GM10266 (cell line): Measurements from ENCODE around the gene VSIR.

Source experiments
- DNase-seq: peaks from one replicate; pipeline ENCODE4 v3.0.0; 2012; ENCODE audit errors: extremely low spot score
- CTCF ChIP-seq: IDR thresholded peaks from 2 replicates; pipeline ENCODE4 v1.5.1; 2012; ENCODE audit warnings: mild to moderate bottlenecking, low read depth; ENCODE audit not compliant: control insufficient read depth, insufficient read depth; ENCODE audit errors: missing control alignments

Gene VSIR

DNA sequence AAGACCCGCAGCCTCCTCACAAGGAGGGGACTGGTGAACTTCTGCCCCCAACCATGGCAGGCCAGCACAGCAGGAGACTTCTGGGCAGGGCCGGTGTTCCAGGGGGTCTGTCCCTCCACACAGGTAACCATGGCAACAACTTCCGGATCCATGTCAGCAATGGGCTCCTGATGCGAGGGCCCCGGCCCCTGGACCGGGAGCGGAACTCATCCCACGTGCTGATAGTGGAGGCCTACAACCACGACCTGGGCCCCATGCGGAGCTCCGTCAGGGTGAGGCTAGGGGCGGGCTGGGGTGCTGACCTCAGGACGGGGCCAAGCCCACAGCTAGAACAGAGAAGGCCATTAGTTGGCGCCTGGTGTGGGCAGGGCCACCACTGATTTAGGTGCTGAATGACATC lies 48.1 kb downstream of the VSIR start:
- TF ChIP-seq CTCF = no peak
- DNase-seq = no peak

DNA sequence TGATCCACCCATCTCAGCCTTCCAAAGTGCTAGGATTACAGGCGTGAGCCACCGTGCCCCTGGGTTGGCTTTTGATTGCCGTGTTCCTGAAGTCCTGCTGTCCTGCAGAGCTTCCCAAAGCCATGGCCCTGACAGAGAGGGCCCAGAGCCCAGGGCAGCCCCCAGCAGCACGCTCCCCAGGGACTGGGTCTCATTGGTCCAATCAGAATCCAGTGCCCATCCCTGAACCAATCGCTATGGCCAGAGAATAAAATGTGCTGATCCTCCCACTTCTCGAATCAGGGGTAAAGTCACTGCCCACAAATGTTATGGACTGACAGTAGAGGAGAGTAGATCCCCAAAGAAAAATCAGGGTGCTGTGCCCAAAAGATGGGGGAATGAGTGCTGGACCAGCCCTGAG lies 48.8 kb downstream of the VSIR start:
- DNase-seq = no peak
- TF ChIP-seq CTCF = no peak

- DNase-seq = no peak
- no peak for TF ChIP-seq CTCF
Measured at GRCh38 chr10:71723311-71723710, 50.0 kb downstream of the VSIR start.

- no peak for DNase-seq
- no peak for TF ChIP-seq CTCF
Measured at GRCh38 chr10:71722849-71723248, 50.5 kb downstream of the VSIR start.

DNA sequence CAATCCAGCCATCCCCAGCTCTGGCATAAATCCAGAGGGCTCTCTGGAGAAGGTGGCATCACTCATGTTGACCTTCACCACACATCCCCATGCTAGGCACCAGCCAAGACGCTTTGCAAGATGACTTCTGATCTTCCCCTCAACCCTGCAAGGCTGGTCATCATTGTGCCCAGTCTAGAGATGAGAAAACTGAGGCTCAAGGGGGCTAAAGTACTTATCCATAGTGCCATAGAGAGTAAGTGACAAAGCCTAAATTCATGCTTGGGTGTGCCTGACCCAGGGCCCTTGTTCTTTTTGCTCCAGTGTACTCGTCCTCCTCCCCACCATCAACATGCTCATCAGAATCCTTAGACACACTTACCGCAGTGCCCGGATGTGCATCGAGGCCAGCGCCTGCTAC lies 52.0 kb downstream of the VSIR start:
- no peak for TF ChIP-seq CTCF
- no peak for DNase-seq

- TF ChIP-seq CTCF = no peak
- DNase-seq = no peak
Measured at GRCh38 chr10:71720288-71720687, 53.0 kb downstream of the VSIR start.

- TF ChIP-seq CTCF = no peak
- DNase-seq = no peak
Measured at GRCh38 chr10:71719464-71720201, 53.7 kb downstream of the VSIR start, which contains the start of gene C10orf105. Gene C10orf105, minus strand, starts transcription at chr10:71719778. Its CDS starts 3,441 bp downstream, at chr10:71716337.
